IPS-20b (cell line): ENCODE results near the gene MANBA.

ENCODE experiments used
- H3K27ac ChIP-seq: one replicate; pipeline ENCODE4 v1.5.1; 2013; ENCODE audit warnings: low read length
- H3K27me3 ChIP-seq: 2 replicates; pipeline ENCODE4 v1.6.1; 2013; ENCODE audit warnings: mild to moderate bottlenecking, low read length, inconsistent platforms; ENCODE audit not compliant: insufficient read depth
- H3K36me3 ChIP-seq: 2 replicates; pipeline ENCODE4 v1.6.1; 2013; ENCODE audit warnings: low read depth, mild to moderate bottlenecking, inconsistent platforms, low read length, moderate library complexity; ENCODE audit not compliant: insufficient read depth
- H3K4me1 ChIP-seq: 2 replicates; pipeline ENCODE4 v1.6.1; 2013; ENCODE audit warnings: mild to moderate bottlenecking, control low read depth, inconsistent platforms, low read length, moderate library complexity; ENCODE audit not compliant: insufficient read depth
- H3K4me3 ChIP-seq: 2 replicates; pipeline ENCODE4 v1.5.1; 2013; ENCODE audit warnings: mild to moderate bottlenecking, low read length, inconsistent platforms
- H3K9ac ChIP-seq: 2 replicates; pipeline ENCODE4 v1.6.1; 2013; ENCODE audit warnings: low read depth, mild to moderate bottlenecking, inconsistent platforms, low read length, moderate library complexity
- H3K9me3 ChIP-seq: 2 replicates; pipeline ENCODE4 v1.6.1; 2013; ENCODE audit warnings: mild to moderate bottlenecking, low read depth, low read length, inconsistent platforms; ENCODE audit not compliant: insufficient read depth

Gene MANBA

DNA sequence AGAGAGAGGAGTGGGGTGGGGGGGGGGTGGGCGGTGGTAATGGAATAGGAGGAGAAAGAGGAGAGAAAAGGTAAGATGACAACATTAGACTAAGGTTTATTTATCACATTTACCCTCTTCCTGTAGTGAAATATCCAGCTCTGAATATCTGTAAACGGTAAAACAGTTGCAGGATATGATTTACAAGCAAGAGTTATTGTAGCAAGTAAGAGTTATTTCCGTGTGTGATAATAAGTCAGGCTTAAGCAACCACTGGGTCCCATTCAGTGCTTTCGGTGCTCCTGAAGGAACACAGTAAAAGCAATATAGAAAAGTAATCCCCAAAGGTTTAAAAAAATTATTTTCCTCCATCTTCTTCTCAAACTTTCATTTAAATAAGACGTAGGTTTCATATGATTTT lies 103.6 kb downstream of the MANBA start:
- Histone ChIP-seq H3K27me3 (no peaks in the 10 kb centered on the region), H3K4me3 (no peak overlapping the region), H3K9me3 (no peaks in the 10 kb centered on the region), H3K9ac (no peak overlapping the region), H3K4me1 (no peaks in the 10 kb centered on the region), H3K36me3 (peaks cover 7% of the 10 kb centered on the region; the same call in 1 of the 2 replicates), H3K27ac (no peak overlapping the region)

DNA sequence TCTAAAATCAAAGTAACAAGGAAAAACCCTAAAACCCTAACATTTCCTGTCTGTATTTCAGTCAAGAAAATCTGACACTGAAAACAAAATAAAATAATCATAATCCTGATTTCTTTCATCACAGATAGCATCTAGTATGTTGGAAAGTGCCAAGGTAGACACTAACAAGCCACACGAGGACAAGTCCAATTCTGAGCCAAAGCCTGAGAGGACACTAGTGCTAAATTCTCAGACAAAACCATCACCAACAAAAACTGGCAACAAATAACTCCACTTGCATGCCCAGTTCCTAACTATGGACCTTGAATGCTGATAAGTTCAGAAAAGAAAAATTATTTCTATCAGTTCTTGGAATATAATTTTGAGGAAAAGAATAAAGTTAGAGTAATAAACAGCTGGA lies 113.7 kb downstream of the MANBA start:
- H3K9ac ChIP-seq: no peak overlapping the region
- no peaks in the 10 kb centered on the region for H3K9me3 ChIP-seq
- H3K4me1 ChIP-seq: no peaks in the 10 kb centered on the region
- peaks cover 24% of the 10 kb centered on the region for H3K36me3 ChIP-seq
- no peak overlapping the region for H3K4me3 ChIP-seq
- H3K27ac ChIP-seq: no peak overlapping the region
- no peaks in the 10 kb centered on the region for H3K27me3 ChIP-seq

DNA sequence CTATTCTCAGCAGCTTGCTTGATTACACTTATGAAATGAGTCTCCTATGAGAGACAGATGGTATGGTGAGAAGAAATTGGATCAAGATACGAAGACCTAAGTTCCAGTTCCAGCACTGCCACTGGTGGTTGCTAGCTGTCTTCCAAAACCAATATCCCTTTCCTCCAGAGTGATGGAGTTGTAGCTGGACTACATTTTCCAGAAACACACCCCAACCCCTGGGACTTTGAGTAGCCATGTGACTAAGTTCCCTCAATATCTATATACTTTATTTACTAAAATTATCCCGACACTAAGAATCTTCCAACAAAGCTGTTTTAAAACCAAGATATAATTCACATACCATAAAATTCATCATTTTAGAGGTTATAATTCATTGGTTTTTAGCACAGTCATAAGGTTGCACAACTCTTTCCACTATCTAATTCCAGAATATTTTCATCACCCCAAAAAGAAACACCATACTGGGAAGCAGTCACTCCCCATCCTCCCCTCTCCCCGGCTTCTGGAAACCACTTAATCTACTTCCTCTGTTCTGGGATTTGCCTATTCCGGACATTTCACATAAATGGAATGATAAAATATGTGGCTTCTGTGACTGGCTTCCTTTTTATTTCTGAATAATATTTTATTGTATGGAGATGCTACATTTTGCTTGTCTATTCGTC lies 118.0 kb downstream of the MANBA start:
- Histone ChIP-seq H3K27me3 (no peaks in the 10 kb centered on the region), H3K9ac (no peak overlapping the region), H3K9me3 (no peaks in the 10 kb centered on the region), H3K4me3 (no peak overlapping the region), H3K27ac (no peak overlapping the region), H3K36me3 (peaks cover 13% of the 10 kb centered on the region), H3K4me1 (no peaks in the 10 kb centered on the region)

- Histone ChIP-seq H3K4me1 (no peaks in the 10 kb centered on the region), H3K27ac (no peak overlapping the region), H3K9me3 (no peaks in the 10 kb centered on the region), H3K9ac (no peak overlapping the region), H3K27me3 (no peaks in the 10 kb centered on the region), H3K36me3 (peaks cover 13% of the 10 kb centered on the region), H3K4me3 (no peak overlapping the region)
Observed at GRCh38 chr4:102641793-102642192, 119.0 kb downstream of the MANBA start.

DNA sequence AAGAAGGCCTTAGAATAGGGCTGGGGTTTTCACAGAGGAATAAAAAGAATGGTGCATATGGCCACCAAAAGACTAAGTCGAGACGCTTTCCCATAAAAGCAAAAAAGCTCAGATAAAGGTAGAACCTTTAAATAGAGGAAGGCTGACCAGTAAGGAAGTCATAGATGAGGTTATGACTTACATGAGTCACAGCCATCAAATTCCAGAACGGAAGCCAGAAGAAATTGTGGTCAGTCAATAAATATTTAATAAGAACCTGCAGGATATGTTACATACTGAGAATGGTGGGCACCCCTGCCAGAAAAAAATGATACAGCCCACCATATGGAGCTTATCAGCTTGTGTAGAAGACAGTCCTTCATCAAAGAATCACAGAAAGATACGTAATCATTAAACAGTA lies 120.1 kb downstream of the MANBA start:
- Histone ChIP-seq H3K9ac (no peak overlapping the region), H3K9me3 (no peaks in the 10 kb centered on the region), H3K4me3 (no peak overlapping the region), H3K27me3 (no peaks in the 10 kb centered on the region), H3K36me3 (peaks cover 14% of the 10 kb centered on the region), H3K4me1 (no peaks in the 10 kb centered on the region), H3K27ac (no peak overlapping the region)

GRCh38 chr4:102639598-102639997 lies 121.2 kb downstream of the MANBA start:
- Histone ChIP-seq H3K4me1 (no peaks in the 10 kb centered on the region), H3K9ac (no peak overlapping the region), H3K36me3 (peaks cover 23% of the 10 kb centered on the region), H3K27ac (no peak overlapping the region), H3K27me3 (no peaks in the 10 kb centered on the region), H3K9me3 (no peaks in the 10 kb centered on the region), H3K4me3 (no peak overlapping the region)

GRCh38 chr4:102638621-102639020 lies 122.1 kb downstream of the MANBA start:
- H3K9me3 ChIP-seq: no peaks in the 10 kb centered on the region
- H3K27me3 ChIP-seq: no peaks in the 10 kb centered on the region
- H3K36me3 ChIP-seq: peaks cover 30% of the 10 kb centered on the region
- H3K4me1 ChIP-seq: no peaks in the 10 kb centered on the region
- H3K27ac ChIP-seq: no peak overlapping the region
- no peak overlapping the region for H3K9ac ChIP-seq
- H3K4me3 ChIP-seq: no peak overlapping the region

DNA sequence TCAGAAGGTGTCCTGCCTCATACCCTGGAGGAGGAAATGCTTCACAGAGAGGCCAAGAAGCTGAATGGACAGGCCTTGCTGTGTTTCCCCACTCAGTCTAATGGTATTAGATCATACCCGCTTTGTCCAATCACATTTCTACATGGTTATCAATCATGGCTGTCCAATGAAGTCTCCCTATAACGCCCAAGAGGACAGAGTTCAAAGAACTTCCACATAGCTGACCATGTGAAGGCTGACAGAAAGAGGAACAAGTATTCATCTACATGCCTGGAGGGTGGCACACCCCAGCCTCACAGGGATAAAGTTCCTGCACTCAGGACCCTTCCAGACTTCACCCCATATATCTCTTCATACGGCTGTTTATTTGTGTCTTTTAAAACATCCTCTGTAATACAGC lies 123.4 kb downstream of the MANBA start:
- H3K27me3 ChIP-seq: no peaks in the 10 kb centered on the region
- no peak overlapping the region for H3K27ac ChIP-seq
- H3K9me3 ChIP-seq: no peaks in the 10 kb centered on the region
- peaks cover 41% of the 10 kb centered on the region for H3K36me3 ChIP-seq
- no peak overlapping the region for H3K4me3 ChIP-seq
- H3K9ac ChIP-seq: no peak overlapping the region
- no peaks in the 10 kb centered on the region for H3K4me1 ChIP-seq

- Histone ChIP-seq H3K4me3 (no peak overlapping the region), H3K9me3 (no peaks in the 10 kb centered on the region), H3K4me1 (no peaks in the 10 kb centered on the region), H3K9ac (no peak overlapping the region), H3K36me3 (peaks cover 42% of the 10 kb centered on the region), H3K27me3 (no peaks in the 10 kb centered on the region), H3K27ac (no peak overlapping the region)
Observed at GRCh38 chr4:102633100-102633499, 127.7 kb downstream of the MANBA start.

DNA sequence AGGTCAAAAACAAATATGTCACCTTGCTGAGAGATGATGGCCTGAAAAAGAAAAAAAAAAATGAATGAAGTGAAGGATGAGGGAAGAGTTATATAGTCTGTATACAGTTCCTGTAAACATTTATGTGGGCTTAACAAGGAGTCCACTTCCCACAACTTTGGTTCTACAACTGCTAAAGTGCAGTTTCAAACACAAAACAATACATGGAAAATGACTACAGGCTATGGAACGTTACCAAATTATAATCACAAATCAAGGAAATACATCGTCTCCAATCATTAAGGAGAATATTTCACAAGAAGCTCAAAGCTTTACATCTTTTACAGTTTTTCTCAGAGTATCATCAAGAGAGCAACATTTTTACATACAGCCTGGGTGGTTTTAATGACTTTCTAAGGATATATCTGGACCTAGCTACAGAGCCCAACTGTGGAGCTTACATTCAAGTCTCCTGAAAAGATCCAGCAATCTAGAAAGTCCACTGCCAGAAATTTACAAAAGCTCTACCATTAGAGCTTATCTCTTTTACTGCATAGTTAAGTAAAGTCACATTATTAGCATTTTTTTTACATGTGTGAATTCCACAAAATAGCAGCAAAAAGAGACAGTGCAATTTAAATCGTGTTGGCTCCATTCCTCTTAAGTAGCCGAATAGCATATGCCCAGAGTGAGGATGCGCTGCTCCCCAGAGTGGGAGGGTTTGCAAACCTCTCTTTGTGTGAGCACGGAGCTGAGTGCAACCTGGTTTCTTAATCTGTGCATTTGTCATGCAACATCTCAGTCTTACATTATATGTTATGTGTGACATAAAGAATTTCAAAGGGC lies 128.3 kb downstream of the MANBA start:
- H3K4me3 ChIP-seq: no peak overlapping the region
- H3K9ac ChIP-seq: no peak overlapping the region
- H3K4me1 ChIP-seq: no peaks in the 10 kb centered on the region
- H3K36me3 ChIP-seq: peaks cover 42% of the 10 kb centered on the region
- no peaks in the 10 kb centered on the region for H3K9me3 ChIP-seq
- H3K27ac ChIP-seq: no peak overlapping the region
- H3K27me3 ChIP-seq: no peaks in the 10 kb centered on the region

GRCh38 chr4:102631616-102632015 lies 129.2 kb downstream of the MANBA start:
- no peak overlapping the region for H3K4me3 ChIP-seq
- peaks cover 42% of the 10 kb centered on the region for H3K36me3 ChIP-seq
- H3K27me3 ChIP-seq: no peaks in the 10 kb centered on the region
- H3K9ac ChIP-seq: no peak overlapping the region
- no peak overlapping the region for H3K27ac ChIP-seq
- H3K4me1 ChIP-seq: no peaks in the 10 kb centered on the region
- H3K9me3 ChIP-seq: no peaks in the 10 kb centered on the region

GRCh38 chr4:102629673-102630072 lies 131.1 kb downstream of the MANBA start:
- Histone ChIP-seq H3K4me3 (no peak overlapping the region), H3K27ac (no peak overlapping the region)

More at GRCh38 chr4:102629673-102630072, 131.1 kb downstream of the MANBA start:
- Histone ChIP-seq H3K27me3 (no peaks in the 10 kb centered on the region), H3K9me3 (no peaks in the 10 kb centered on the region), H3K9ac (no peak overlapping the region), H3K4me1 (no peaks in the 10 kb centered on the region), H3K36me3 (peaks cover 27% of the 10 kb centered on the region)
